ENCODE results near the gene SLAMF8.
A peak's percentile ranks its signal among the peaks of the same experiment; 100 is the strongest.

Gene SLAMF8

GRCh38 chr1:159826441-159827101, at the start of gene SLAMF8:
Gene SLAMF8 (plus strand): TSS chr1:159826873. CDS start chr1:159826899, 26 bp downstream.
- DNase-seq: no peak

- no peak for DNase-seq
These were observed 48.4 kb upstream of the SLAMF8 start for GRCh38 chr1:159778266-159778665.

DNA sequence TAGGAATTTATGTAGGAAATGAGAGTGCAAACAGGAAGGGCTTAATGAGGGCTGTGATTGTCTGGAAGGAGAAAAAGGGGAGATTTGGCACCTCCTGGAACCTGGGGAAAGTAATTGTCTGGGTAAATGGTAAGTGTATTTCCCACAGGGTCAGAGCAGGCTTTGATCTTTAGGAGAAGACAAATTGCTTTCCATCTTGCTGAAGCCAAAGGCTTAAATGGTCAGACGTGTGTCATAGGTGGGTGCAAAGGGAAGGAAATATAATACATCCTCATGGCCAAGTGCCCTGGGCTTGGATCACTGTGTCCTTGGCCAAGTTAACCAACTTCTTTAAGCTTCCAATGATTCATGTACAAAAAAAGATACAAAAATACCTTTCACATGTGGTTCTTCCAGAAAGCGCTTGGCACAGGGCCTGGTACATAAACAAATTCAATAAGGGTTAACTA, 47.2 kb upstream of the SLAMF8 start:
- DNase-seq: no peak

DNA sequence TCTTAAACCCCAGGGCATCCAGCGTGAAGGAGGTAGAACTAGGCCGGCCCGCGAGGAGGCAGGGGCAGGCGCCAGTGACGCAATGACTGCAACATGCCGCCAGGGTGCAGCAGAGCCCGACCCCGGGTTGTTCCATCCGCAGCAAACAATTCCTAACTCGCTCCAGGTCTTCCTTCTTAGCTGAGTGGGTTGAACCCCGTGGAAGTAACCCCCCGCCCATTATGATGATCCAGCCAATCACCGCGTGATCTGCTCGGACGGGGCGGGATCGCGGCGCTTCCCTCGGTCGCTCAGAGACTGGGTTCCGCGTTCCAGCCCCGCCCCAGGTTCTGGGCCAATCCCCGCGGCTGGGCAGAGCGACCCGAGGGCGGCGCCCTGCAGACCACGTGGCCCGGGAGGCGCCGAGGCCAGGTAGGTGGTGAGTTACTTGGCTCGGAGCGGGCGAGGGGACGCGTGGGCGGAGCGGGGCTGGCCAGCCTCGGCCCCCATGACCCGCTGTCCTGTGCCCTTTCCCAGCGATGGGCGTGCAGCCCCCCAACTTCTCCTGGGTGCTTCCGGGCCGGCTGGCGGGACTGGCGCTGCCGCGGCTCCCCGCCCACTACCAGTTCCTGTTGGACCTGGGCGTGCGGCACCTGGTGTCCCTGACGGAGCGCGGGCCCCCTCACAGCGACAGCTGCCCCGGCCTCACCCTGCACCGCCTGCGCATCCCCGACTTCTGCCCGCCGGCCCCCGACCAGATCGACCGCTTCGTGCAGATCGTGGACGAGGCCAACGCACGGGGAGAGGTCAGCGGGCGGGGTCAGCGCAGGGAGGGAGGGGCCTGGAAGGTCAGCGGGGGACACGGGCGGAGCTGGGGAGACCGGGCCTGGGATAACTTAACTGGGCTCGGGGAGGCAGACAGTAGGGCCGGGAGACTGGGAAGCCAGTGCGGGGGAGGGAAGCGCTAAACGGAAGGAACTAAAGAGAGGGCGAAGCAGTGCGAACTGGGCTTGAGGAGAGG, 45.8 kb upstream of the SLAMF8 start, which contains the start of gene DUSP23:
TSS of gene DUSP23 (plus strand) at position 380 of the 1,000 bp plus-strand sequence. CDS start at position 519, 139 bp downstream.
- DNase-seq: peak; percentile 91 to 92

DNA sequence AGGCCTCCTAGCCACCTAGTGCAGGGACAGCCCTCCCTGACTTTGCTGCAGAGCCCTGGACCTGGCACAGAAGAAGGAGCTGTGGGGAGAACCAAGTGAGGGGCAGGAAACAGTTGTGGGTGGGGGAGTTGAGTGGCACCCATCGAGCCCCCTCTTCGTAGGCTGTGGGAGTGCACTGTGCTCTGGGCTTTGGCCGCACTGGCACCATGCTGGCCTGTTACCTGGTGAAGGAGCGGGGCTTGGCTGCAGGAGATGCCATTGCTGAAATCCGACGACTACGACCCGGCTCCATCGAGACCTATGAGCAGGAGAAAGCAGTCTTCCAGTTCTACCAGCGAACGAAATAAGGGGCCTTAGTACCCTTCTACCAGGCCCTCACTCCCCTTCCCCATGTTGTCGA, 44.7 kb upstream of the SLAMF8 start:
- no peak for DNase-seq

DNA sequence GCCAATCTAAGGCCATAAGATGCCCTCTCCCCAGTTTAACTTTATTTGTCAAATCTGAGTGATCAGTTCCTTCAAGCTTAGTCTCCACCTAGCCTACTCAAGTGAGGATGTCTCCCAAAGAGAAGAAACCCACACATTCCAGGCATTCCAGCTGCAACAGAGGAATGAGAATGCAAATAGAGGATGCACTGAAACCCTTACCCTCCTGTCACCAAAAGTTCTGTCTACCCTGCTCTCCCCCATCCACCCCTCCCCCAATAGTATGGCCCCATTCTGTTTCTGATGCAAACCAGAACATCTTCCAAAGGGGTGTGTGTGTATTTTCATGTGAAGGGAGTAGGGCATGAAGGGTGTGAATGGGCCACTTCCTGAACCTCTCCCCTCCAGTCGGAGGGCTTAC, 42.9 kb upstream of the SLAMF8 start:
- DNase-seq: no peak

DNA sequence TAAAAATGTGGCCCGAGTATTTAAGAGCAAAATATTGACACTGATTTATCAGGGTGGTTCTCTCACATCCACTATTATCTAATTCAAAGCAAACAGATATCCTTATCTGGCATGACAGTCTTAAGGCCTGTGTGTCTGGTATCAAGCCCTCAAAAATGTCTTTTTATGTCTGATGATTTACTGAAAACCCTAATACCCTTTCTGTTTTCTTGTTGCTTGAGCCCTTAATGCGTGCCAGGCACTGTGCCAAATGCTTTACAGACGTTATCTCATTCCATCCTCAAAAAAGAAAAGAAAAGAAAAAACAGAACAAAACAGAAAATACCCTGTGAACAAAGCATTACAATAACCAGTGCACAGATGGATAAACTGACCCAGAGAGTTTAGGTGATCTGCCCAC, 40.2 kb upstream of the SLAMF8 start:
- DNase-seq: no peak

GRCh38 chr1:159786966-159787365, 39.7 kb upstream of the SLAMF8 start:
- no peak for DNase-seq

DNA sequence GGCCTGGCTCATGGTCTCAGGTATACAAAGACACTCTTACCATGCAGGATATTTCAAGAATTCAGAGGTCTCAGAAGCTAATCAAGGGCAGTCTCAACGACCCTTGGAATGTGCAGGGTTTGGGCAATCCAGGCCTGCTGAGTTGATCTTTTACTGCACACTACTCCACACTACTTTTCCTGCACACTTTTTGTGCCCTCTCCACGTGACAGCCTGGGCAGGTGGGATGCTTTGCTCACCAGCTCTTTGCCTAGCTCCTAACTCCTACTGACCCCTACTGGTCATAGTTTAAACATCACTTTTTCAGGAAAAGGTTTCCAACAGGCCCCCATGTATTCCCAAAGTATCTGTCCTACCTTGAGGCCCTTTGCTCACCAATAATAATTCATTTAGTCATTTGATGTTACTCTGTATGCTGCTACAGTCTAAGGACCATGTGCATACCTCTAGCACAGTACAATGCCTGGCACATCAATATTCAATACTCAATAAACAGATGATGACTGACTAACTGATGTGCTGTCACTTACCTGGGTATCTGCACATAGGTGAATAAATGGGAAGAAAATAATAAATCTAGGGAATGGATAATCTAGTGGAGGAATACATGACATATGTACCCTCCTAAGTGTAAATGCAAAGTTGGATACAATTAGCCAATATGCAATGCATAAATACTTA, 36.3 kb upstream of the SLAMF8 start:
- DNase-seq: peak in 1 of 2 experiments; percentile 17

- DNase-seq: no peak
These were observed 35.6 kb upstream of the SLAMF8 start for GRCh38 chr1:159791031-159791430.

- DNase-seq: no peak
These were observed 35.2 kb upstream of the SLAMF8 start for GRCh38 chr1:159791461-159791860.

- no peak for DNase-seq
These were observed 31.1 kb upstream of the SLAMF8 start for GRCh38 chr1:159795534-159795933.

- peak; percentile 69 to 81 for DNase-seq
These were observed 27.8 kb upstream of the SLAMF8 start for GRCh38 chr1:159798893-159799292.

GRCh38 chr1:159799446-159799985, 27.2 kb upstream of the SLAMF8 start:
- DNase-seq: no peak

DNA sequence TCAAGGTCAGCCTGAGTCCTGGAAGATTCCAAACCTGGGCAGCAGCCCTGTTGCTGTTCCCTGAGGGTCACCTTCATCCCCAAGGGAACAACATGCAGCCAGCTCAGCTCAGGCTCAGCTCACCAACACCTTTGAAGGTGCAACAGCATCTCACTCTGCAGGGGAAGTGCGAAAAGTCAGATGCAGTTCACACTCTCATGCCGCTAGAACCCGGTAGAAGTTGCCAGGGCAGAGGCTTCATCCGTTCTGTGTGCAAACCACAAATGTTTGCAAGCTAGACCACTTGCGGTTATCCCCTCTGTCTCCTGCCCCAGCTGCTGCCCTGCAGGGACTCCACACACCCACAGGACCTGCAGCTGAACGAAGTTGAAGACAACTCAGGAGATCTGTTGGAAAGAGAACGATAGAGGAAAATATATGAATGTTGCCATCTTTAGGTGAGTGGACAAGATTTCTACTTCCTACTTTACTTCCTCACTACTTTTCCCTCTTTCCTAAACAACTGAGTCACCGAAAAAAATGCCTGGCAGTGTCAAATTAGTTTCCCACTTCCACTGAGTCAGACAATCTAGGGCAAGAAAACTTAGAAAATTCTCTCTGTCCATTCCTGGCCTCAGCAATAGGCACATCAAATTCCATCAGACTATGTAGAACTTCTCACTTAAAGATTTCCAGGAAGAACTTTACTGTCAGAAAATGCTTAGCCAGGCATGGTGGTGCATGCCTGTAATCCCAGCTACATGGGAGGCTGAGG, 26.3 kb upstream of the SLAMF8 start:
- DNase-seq: no peak

GRCh38 chr1:159802111-159802510, 24.6 kb upstream of the SLAMF8 start, which contains the start of gene FCRL6:
Gene FCRL6 (plus strand): TSS chr1:159802360. CDS start chr1:159802425, 65 bp downstream.
- DNase-seq: no peak

GRCh38 chr1:159803956-159804689, 22.6 kb upstream of the SLAMF8 start:
- DNase-seq: no peak

GRCh38 chr1:159804924-159805323, 21.7 kb upstream of the SLAMF8 start:
- no peak for DNase-seq

- no peak for DNase-seq
These were observed 10.7 kb upstream of the SLAMF8 start for GRCh38 chr1:159815926-159816325.

- DNase-seq: peak; percentile 87 to 91
These were observed 9.2 kb upstream of the SLAMF8 start for GRCh38 chr1:159817276-159818041.
